ENCODE results near the gene MAPKBP1.

The MAPKBP1 gene

DNA sequence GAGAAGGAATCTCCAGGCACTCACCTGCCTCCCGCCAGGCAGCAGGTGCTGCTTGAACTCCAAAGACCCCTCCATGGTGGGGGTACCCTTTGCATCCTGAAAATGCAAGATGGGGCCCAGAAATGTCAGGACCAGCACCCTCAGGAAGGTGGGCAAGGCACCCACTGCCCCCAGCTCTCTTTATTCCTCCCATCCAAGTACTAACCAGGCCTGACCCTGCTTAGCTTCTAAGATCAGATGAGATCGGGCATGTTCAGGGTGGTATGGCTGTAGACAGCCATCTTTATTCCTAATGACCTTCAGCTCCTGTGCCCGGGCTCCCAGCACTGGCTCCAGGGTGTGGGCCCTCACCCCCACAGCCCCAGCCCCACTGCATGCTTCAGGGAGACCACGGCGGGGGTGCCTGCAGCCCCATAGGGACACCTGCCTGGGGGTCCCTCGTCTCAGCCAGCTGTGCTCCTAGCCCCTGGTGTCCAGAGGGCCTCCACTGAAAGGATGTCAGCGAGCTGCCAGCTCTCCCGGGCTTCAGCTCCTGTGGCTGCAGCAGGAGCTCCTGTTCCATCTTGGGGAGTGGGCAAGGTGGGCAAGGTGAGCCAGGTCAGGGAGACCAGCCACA lies 77.6 kb downstream of the MAPKBP1 start:
- H3K4me3 Mint-ChIP-seq, result no peak overlapping the region
- DNase-seq (no peak), ATAC-seq (no peak)
- H3K27me3 Mint-ChIP-seq, result no peaks in the 10 kb centered on the region
- H3K4me1 Mint-ChIP-seq, result peaks cover 2% of the 10 kb centered on the region
- no peaks in the 10 kb centered on the region for H3K9me3 Mint-ChIP-seq
- no peak overlapping the region for H3K27ac Mint-ChIP-seq
- peaks cover 2% of the 10 kb centered on the region for H3K36me3 Mint-ChIP-seq (ENCODE audit: low read depth)

DNA sequence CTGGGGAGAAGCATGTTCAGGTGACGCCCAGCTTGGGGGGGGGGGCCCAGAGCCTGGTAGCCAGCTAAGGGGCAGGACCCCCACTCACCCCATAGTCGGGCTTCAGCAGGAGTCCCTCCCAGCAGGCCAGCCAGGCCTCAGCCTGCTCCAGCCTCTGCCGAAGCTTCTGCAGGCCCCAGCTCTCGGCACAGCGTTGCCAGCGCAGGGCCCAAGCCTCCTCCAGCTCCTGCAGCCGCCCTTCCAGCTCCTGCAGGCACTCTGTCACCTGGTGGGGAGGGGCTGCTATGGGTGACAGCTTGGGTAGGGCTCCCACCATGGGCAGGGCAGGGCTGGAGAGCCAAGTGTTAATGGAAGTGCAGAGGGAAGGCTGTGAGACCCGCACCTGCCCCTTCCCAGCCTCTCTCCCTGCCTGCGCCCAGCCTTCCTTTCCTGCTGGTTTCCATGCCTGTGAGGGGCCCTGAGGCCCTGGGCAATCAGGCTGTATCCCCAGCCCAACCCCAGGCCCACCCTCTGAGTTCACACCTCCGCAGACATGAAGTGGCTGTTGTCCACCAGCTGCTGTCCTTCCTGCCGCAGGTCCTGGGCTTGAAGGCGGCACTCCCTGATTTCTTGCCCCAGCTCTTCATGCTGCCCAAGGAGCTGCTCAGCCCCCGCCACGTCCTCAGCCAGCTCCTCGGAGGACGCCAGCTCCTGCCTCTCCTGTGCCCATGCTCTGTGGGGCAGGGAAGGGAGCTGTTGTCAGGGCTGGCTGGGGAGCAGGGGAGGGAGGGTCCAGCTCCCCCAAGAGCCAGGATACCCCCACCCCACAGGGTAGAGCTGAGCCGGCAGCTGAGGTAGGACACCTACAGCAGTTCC lies 78.7 kb downstream of the MAPKBP1 start:
- Mint-ChIP-seq H3K4me1 (peaks cover 2% of the 10 kb centered on the region), H3K36me3 (ENCODE audit: low read depth) (peaks cover 2% of the 10 kb centered on the region), H3K4me3 (no peak overlapping the region), H3K27ac (no peak overlapping the region), H3K9me3 (no peaks in the 10 kb centered on the region), H3K27me3 (no peaks in the 10 kb centered on the region)
- ATAC-seq (no peak), DNase-seq (no peak)

DNA sequence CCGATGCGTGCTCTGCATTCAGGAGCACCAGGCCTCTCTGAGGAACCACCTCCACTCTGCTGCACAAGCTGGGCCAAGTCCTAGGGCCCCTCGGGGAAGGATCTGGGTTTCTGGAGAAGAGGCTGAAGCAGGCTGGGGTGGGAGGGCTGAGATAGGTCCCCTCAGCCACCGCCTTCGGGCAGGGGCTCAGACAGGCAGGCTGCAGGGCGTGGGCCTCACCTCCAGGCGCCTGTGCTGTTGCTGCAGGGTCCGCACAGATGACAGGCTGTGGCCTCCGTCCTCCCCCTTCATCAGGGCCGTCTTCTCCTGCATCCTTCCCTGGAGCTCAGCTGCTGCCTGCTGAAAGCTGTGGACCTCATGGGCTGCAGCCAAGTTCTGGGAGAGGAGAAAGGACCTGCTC lies 79.5 kb downstream of the MAPKBP1 start:
- ATAC-seq (no peak), DNase-seq (no peak)
- H3K4me3 Mint-ChIP-seq, result no peak overlapping the region
- H3K4me1 Mint-ChIP-seq, result no peaks in the 10 kb centered on the region
- no peak overlapping the region for H3K27ac Mint-ChIP-seq
- H3K27me3 Mint-ChIP-seq, result no peaks in the 10 kb centered on the region
- H3K9me3 Mint-ChIP-seq, result no peaks in the 10 kb centered on the region
- no peaks in the 10 kb centered on the region for H3K36me3 Mint-ChIP-seq (ENCODE audit: low read depth)

DNA sequence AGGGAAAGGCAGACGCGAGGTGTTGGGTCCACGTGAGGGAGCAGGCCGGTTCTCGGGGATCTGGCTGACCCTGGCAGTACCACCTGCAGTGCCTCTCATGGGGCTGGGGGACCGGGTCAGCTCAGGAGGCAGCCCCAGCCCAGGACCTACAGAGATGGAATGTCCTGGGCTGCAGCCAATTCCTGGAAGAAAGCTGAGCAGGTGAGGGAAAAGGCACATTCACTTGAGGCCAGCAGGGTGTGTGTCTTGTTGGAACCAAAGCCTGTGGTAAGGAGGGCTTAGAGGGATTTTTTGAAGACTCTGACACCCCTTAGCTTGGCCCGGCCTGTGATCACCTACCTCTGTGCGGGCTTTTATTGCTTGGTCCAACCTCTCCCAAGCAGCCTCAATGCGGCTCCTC lies 80.2 kb downstream of the MAPKBP1 start:
- ATAC-seq, result no peak
- DNase-seq, result no peak
- no peaks in the 10 kb centered on the region for H3K4me1 Mint-ChIP-seq
- H3K27me3 Mint-ChIP-seq, result no peaks in the 10 kb centered on the region
- H3K4me3 Mint-ChIP-seq, result no peak overlapping the region
- H3K36me3 Mint-ChIP-seq (ENCODE audit: low read depth), result no peaks in the 10 kb centered on the region
- H3K27ac Mint-ChIP-seq, result no peak overlapping the region
- no peaks in the 10 kb centered on the region for H3K9me3 Mint-ChIP-seq

DNA sequence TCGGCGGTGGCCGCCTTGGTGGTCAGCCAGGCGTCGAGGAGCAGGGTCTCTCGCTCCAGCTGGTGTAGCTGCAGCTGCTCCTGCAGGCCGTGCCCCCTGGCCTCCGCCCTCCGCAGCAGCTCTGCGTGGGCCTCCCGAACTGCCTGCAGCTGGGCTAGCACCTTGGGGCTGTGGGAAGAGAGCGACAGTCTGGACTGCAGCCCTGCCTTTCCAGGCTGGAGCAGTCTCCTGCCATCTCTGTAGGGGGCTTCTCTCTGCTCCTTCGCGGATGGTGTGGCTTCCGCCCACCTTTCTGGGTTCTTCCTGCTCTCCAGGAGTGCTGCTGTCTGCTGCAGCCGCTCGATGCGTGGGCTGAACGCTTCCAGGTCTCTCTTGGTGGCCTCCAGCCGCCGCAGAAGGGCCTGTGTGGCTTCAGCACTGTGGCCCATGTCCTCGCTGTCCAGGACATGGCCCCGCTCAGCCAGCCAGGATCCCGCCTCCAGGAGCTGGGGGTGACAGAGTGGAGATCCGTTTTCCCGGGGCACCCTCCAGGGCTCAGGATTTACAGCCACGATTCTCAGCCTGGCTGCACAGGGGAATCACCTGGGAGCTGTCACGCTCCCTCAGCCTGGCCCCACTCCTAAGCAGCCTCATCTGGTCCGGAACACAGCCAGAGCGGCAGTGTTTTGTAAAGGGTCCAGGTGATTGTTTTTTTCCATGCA lies 81.1 kb downstream of the MAPKBP1 start:
- Mint-ChIP-seq H3K4me1 (peaks cover 3% of the 10 kb centered on the region), H3K4me3 (no peak overlapping the region), H3K9me3 (no peaks in the 10 kb centered on the region), H3K27me3 (no peaks in the 10 kb centered on the region), H3K36me3 (ENCODE audit: low read depth) (no peaks in the 10 kb centered on the region), H3K27ac (no peak overlapping the region)
- DNase-seq, result no peak
- no peak for ATAC-seq

DNA sequence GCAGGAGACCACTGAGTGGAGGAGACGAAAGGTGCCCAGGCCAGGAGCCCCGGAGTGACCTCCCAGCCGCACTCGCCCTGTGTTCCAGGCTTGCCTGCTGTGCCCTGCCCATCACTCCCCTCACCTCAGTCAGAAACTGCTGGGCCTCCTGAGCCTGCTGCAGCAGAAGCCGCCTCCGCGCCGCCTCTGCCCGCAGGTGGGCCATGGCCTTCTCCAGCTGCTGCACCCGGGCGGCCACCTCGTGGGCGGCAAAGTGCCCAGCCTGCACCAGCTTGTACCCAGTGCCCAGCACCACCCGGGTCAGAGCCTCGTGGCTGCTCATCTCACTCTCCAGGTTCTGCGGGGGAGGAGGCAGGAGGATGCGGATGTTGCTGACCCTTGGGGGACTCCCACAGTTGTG lies 82.0 kb downstream of the MAPKBP1 start:
- no peaks in the 10 kb centered on the region for H3K27me3 Mint-ChIP-seq
- DNase-seq (no peak), ATAC-seq (no peak)
- peaks cover 3% of the 10 kb centered on the region for H3K4me1 Mint-ChIP-seq
- no peaks in the 10 kb centered on the region for H3K9me3 Mint-ChIP-seq
- no peaks in the 10 kb centered on the region for H3K36me3 Mint-ChIP-seq (ENCODE audit: low read depth)
- H3K27ac Mint-ChIP-seq, result no peak overlapping the region
- H3K4me3 Mint-ChIP-seq, result no peak overlapping the region

DNA sequence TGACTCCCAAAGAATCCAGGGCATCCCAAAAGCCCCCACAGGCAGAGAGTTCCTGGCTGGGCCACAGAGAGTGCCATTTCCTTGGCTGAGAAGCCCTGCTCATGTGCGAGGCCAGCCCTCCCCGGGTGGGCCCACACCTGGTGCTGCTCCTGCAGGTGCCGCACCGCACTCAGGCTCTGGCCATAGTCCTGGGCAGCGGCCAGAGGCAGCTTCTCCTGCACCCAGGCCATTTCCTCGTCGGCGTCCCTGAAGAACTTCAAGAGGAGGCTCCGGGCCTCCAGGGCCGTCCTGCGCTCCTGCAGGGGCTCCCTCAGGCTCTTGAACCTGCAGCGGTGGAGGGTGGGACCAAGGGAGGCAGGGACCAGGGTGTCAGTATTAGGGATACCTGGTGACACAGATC lies 82.4 kb downstream of the MAPKBP1 start:
- H3K9me3 Mint-ChIP-seq, result no peaks in the 10 kb centered on the region
- no peaks in the 10 kb centered on the region for H3K27me3 Mint-ChIP-seq
- DNase-seq (no peak), ATAC-seq (no peak)
- H3K4me1 Mint-ChIP-seq, result peaks cover 3% of the 10 kb centered on the region
- no peak overlapping the region for H3K4me3 Mint-ChIP-seq
- H3K27ac Mint-ChIP-seq, result no peak overlapping the region
- H3K36me3 Mint-ChIP-seq (ENCODE audit: low read depth), result no peaks in the 10 kb centered on the region

DNA sequence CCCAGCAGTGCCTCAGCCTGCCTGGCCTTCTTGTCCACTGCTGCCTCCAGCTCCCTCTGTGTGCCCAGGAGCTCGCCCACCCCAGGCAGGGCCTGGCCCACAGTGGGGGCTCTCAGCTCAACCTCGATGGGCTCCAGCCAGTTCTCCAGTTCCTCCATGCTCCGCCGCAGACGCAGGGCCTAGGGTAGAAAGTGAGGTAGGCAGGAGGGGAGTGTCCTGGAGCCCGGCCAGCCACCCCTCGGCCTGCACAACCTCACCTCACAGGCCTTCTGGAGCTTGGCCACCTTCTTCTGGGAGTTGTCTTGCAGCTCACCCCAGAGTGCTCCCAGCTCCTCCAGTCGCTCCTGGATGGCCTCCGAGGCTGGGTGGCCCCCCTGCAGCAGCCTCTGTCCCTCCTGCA lies 83.0 kb downstream of the MAPKBP1 start:
- no peaks in the 10 kb centered on the region for H3K9me3 Mint-ChIP-seq
- no peaks in the 10 kb centered on the region for H3K27me3 Mint-ChIP-seq
- no peak for ATAC-seq
- no peaks in the 10 kb centered on the region for H3K36me3 Mint-ChIP-seq (ENCODE audit: low read depth)
- no peak for DNase-seq
- no peak overlapping the region for H3K27ac Mint-ChIP-seq
- peaks cover 3% of the 10 kb centered on the region for H3K4me1 Mint-ChIP-seq
- no peak overlapping the region for H3K4me3 Mint-ChIP-seq

DNA sequence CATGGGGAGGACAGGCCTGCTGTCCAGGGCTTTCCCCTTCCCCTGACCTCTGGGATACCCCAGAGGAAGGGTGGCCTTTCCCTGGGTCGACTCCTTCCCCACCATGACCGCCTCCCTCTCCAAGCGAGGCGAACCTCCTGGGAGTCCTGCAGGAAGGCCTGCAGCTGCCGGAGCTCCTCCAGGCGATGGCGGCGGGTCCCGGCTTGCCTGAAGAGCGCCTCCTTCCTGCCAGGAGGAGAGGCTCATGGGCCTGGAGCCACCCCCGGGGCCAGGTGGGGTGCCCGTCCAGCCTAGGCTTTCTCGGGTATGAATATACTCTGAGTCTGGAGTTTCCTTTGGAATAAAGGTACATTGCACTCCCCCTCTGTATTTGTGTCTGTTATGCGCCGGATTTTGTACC lies 84.5 kb downstream of the MAPKBP1 start:
- no peaks in the 10 kb centered on the region for H3K9me3 Mint-ChIP-seq
- no peaks in the 10 kb centered on the region for H3K27me3 Mint-ChIP-seq
- H3K36me3 Mint-ChIP-seq (ENCODE audit: low read depth), result no peaks in the 10 kb centered on the region
- H3K27ac Mint-ChIP-seq, result no peak overlapping the region
- DNase-seq (no peak), ATAC-seq (no peak)
- no peak overlapping the region for H3K4me3 Mint-ChIP-seq
- H3K4me1 Mint-ChIP-seq, result peaks cover 3% of the 10 kb centered on the region

DNA sequence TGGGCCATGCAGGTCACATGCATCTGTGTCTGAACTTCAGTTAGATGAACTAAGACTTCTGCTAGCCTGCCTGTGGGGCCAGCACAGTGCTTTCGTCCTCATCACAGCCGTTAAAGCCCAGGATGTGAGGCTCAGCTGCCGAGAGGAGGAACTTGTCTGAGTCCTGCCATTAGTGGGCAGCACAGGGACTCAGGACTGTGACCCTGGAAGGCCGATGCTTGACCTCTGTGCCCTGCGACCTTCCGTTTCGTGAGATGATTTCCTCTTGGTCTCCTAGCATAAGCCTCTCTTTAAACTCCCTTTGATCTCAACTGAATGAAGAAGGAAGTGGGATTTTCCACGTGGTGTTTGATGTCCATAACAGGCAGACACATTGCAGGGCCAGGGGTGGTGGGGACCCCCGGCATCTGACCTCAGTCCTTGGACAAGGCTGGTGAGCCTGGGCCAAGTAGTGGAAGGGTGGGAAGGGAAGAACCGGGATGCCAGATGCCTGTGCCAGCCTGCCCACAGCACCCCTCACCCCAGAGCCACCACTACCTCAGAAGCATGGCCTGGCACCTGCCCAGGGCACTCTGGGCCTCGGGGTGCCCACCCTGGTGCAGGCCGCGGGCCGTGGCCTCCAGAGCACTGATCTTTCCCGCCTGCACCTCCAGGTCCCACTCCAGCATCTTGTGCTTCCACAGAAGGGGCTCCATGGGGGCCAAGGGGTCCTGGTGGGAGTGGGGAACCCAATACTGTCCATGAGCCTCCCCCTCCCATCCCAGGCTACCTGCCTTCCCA lies 86.0 kb downstream of the MAPKBP1 start:
- H3K27ac Mint-ChIP-seq, result no peak overlapping the region
- peaks cover 3% of the 10 kb centered on the region for H3K4me1 Mint-ChIP-seq
- no peak overlapping the region for H3K4me3 Mint-ChIP-seq
- H3K27me3 Mint-ChIP-seq, result no peaks in the 10 kb centered on the region
- DNase-seq, result no peak
- H3K9me3 Mint-ChIP-seq, result no peaks in the 10 kb centered on the region
- ATAC-seq, result no peak
- no peaks in the 10 kb centered on the region for H3K36me3 Mint-ChIP-seq (ENCODE audit: low read depth)

DNA sequence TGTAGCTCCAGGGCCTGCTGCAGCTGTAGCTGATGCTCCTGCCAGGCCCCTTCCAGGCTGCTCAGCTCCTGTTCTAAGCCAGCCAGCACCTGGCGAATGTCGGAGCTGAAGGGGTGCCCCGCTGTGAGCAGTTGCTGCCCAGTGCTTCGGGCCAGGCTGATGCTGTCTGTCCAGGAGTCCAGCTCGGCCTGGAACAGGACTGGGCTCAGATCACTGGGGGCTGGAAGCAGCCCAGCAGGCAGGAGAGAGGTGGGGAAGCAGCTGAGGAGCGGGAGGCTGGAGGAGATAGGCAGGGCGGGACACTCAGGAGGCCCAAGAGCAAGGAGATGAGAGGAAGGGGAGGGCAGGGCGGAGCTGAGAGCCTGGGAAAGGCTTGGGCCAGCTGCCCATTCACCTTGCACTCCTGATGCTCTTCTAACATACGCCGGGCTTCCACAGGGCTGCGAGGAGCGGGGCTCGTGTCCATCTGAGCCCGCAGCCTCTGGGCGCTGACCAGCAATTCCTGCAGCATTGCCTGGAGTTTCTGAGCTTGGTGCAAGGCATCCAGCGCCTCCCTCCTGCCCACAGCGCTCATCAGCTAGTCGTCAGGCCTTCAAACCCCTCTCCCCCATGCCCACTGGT lies 87.6 kb downstream of the MAPKBP1 start:
- Mint-ChIP-seq H3K36me3 (ENCODE audit: low read depth) (no peaks in the 10 kb centered on the region), H3K4me3 (no peak overlapping the region), H3K9me3 (no peaks in the 10 kb centered on the region), H3K27ac (no peak overlapping the region), H3K4me1 (peaks cover 3% of the 10 kb centered on the region), H3K27me3 (no peaks in the 10 kb centered on the region)
- no peak for DNase-seq
- ATAC-seq, result no peak

DNA sequence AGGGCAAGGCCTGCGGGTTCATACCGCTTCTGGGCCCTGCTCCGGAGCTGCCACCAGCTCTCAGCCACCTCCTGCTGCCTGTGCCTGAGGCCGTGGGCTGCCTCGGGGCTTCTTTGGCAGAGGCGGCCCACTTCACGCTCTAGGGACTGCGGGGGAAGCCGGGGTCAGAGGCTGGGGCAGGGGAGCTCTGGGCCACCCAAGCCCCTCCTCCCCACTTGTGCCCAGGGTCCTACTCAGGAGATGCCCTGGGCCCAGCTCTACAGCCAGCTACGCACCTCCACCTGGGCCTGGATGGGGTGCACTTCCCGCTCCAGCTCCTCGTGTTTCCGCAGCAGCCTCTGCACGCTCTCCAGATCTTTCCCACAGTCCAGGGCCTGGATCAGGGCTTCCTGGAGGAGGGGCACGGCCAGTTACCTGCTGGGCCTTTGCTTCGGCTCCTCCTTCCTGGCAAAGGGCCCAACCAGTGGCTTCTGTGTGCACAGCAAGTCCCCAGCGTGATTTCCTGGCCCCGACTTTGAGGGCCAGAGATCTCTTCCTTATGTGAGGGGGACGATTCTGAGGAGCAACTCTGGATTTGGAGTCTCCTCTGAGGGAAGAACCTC lies 88.3 kb downstream of the MAPKBP1 start:
- H3K4me3 Mint-ChIP-seq, result no peak overlapping the region
- H3K9me3 Mint-ChIP-seq, result no peaks in the 10 kb centered on the region
- ATAC-seq (no peak), DNase-seq (no peak)
- no peak overlapping the region for H3K27ac Mint-ChIP-seq
- H3K4me1 Mint-ChIP-seq, result peaks cover 3% of the 10 kb centered on the region
- no peaks in the 10 kb centered on the region for H3K27me3 Mint-ChIP-seq
- no peaks in the 10 kb centered on the region for H3K36me3 Mint-ChIP-seq (ENCODE audit: low read depth)

DNA sequence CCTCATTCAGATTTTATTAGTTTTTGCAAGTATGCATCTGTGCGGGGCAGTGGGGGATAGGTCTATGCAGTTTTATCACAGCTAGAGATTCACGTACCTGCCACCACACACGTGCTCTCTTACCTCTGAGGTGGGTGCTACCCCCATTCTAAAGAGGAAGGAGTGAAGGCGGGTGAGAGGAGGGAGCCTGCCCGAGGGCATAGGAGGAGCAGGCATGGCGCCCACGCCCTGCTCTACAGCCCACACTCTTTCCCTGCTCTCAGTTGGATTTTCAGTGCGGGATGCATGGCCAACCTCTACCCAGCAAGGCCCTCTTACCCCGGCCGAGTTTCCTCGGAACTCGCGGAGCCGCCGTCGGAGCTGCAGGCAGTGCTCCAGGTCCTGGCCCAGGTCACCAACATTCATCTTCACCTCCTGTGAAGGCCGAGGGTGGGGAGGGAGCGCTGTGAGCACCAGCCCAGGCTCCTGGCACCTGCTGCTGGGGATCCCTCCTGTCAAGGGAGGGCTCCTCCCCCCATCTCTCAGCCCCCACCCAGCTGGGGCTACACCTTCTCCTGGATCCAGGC lies 91.3 kb downstream of the MAPKBP1 start:
- Mint-ChIP-seq H3K9me3 (no peaks in the 10 kb centered on the region), H3K27ac (no peak overlapping the region), H3K36me3 (ENCODE audit: low read depth) (no peaks in the 10 kb centered on the region), H3K27me3 (no peaks in the 10 kb centered on the region), H3K4me3 (no peak overlapping the region), H3K4me1 (peaks cover 2% of the 10 kb centered on the region)
- ATAC-seq (no peak), DNase-seq (no peak)

Measured in activated naive CD8-positive, alpha-beta T cell treated with anti-CD3 and anti-CD28 coated beads, Interleukin-2, amount 50 U/mL, for 24 hours (primary cell).